IMR-90 (cell line): ENCODE data around the gene OGFR. TPM values are rescaled to one million over a fixed set of nuclear protein-coding genes. Genes with fewer than 3 reads are reported as not detected.

Source experiments
- ATAC-seq: fragments of 200-7000 bp; cut with Tn5 transposase; 2 replicates; pipeline ENCODE4 v1.9.1; 2020; ENCODE audit warnings: low read depth, mild to moderate bottlenecking, moderate library complexity
- BruUV-seq: library from RNA; stranded (reverse); fragments of 400-500 nt; replicated peaks from 2 replicates; lab custom pipeline; 2021; lab: Mats Ljungman, UMichigan
- CTCF ChIA-PET: fragments of 300-600 bp; formaldehyde crosslinking; extraction: SDS; loops from one replicate; lab custom pipeline; 2021; ENCODE audit warnings: antibody characterized with exemption; lab: Yijun Ruan, JAX
- POLR2A ChIA-PET: fragments of 300-600 bp; sonication (Branson Sonifier 250); formaldehyde crosslinking; loops from one replicate; lab custom pipeline; 2022; ENCODE audit warnings: antibody characterized with exemption; ENCODE audit not compliant: unreplicated experiment; lab: Charles Lee
- DNase-seq: peaks from one replicate; pipeline ENCODE4 v3.0.0; 2013
- H2AFZ ChIP-seq: replicated peaks from 2 replicates; pipeline ENCODE3; 2013; ENCODE audit warnings: low read length, mild to moderate bottlenecking; ENCODE audit not compliant: poor library complexity
- H2AK5ac ChIP-seq: 2 replicates; pipeline ENCODE4 v1.6.1; 2013; ENCODE audit warnings: low read depth, low read length, inconsistent platforms
- H2AK9ac ChIP-seq: replicated peaks from 2 replicates; pipeline ENCODE3; 2013; ENCODE audit warnings: mild to moderate bottlenecking, low read depth, low read length, moderate library complexity; ENCODE audit not compliant: poor library complexity
- H2BK120ac ChIP-seq: 2 replicates; pipeline ENCODE4 v1.6.1; 2013; ENCODE audit warnings: low read depth, low read length, inconsistent platforms
- H2BK15ac ChIP-seq: 3 replicates; pipeline ENCODE4 v1.6.1; 2013; ENCODE audit warnings: low read depth, low read length, inconsistent platforms
- H2BK20ac ChIP-seq: 2 replicates; pipeline ENCODE4 v1.6.1; 2013; ENCODE audit warnings: low read depth, mild to moderate bottlenecking, inconsistent platforms, low read length, moderate library complexity
- H2BK5ac ChIP-seq: 2 replicates; pipeline ENCODE4 v1.6.1; 2013; ENCODE audit warnings: mild to moderate bottlenecking, low read depth, low read length, inconsistent platforms; ENCODE audit not compliant: poor library complexity, severe bottlenecking
- H3K14ac ChIP-seq: replicated peaks from 2 replicates; pipeline ENCODE4 v1.6.1; 2013; ENCODE audit warnings: low read depth, low read length, inconsistent platforms
- H3K18ac ChIP-seq: 2 replicates; pipeline ENCODE4 v1.6.1; 2013; ENCODE audit warnings: low read depth, low read length, control low read depth
- H3K23ac ChIP-seq: 2 replicates; pipeline ENCODE4 v1.6.1; 2013; ENCODE audit warnings: low read depth, low read length, inconsistent platforms
- H3K27ac ChIP-seq: 2 replicates; pipeline ENCODE4 v1.5.1; 2013; ENCODE audit warnings: mild to moderate bottlenecking, control low read depth, low read length; ENCODE audit not compliant: insufficient read depth
- H3K27me3 ChIP-seq: 2 replicates; pipeline ENCODE4 v1.6.1; 2013; ENCODE audit warnings: low read length; ENCODE audit not compliant: control insufficient read depth, insufficient read depth
- H3K36me3 ChIP-seq: 2 replicates; pipeline ENCODE4 v1.6.1; 2013; ENCODE audit warnings: low read length, mixed read lengths; ENCODE audit not compliant: control insufficient read depth, insufficient read depth
- H3K4ac ChIP-seq: 2 replicates; pipeline ENCODE4 v1.6.1; 2013; ENCODE audit warnings: low read depth, low read length, inconsistent platforms
- H3K4me1 ChIP-seq: 2 replicates; pipeline ENCODE4 v1.6.1; 2013; ENCODE audit warnings: low read length, mixed read lengths; ENCODE audit not compliant: control insufficient read depth, insufficient read depth
- H3K4me2 ChIP-seq: 2 replicates; pipeline ENCODE4 v1.6.1; 2013; ENCODE audit warnings: low read depth, mild to moderate bottlenecking, control low read depth, low read length, moderate library complexity
- H3K4me3 ChIP-seq: 2 replicates; pipeline ENCODE4 v1.5.1; 2013; ENCODE audit warnings: low read depth, mild to moderate bottlenecking, control low read depth, low read length, moderate library complexity; ENCODE audit not compliant: insufficient read depth
- H3K56ac ChIP-seq: 2 replicates; pipeline ENCODE4 v1.6.1; 2013; ENCODE audit warnings: low read length, inconsistent platforms; ENCODE audit not compliant: insufficient read depth; ENCODE audit errors: extremely low read depth
- H3K79me1 ChIP-seq, 2 experiments: 2 replicates each; pipeline ENCODE4 v1.6.1; 2013; ENCODE audit warnings: low read length in 2 of 2, inconsistent platforms in 1 of 2, low read depth in 1 of 2
- H3K9ac ChIP-seq: 2 replicates; pipeline ENCODE4 v1.6.1; 2013; ENCODE audit warnings: low read depth, low read length, control low read depth
- H3K9me1 ChIP-seq: 2 replicates; pipeline ENCODE4 v1.6.1; 2013; ENCODE audit warnings: low read length, inconsistent platforms; ENCODE audit not compliant: insufficient read depth
- H3K9me3 ChIP-seq: 2 replicates; pipeline ENCODE4 v1.6.1; 2013; ENCODE audit warnings: low read length; ENCODE audit not compliant: control insufficient read depth, insufficient read depth
- H4K20me1 ChIP-seq: 2 replicates; pipeline ENCODE4 v1.6.1; 2013; ENCODE audit warnings: low read length, inconsistent platforms; ENCODE audit not compliant: insufficient read depth
- H4K5ac ChIP-seq: 2 replicates; pipeline ENCODE4 v1.6.1; 2013; ENCODE audit warnings: mild to moderate bottlenecking, low read depth, low read length, control low read depth
- H4K8ac ChIP-seq, 2 experiments: 2 replicates each; pipeline ENCODE4 v1.6.1; 2013; ENCODE audit warnings: low read depth in 2 of 2, low read length in 2 of 2, control low read depth in 1 of 2, inconsistent platforms in 1 of 2
- H4K91ac ChIP-seq: 2 replicates; pipeline ENCODE4 v1.6.1; 2013; ENCODE audit warnings: low read depth, low read length, inconsistent platforms; ENCODE audit not compliant: insufficient read depth
- BHLHE40 ChIP-seq: fragments of 150-350 bp; IDR thresholded peaks from 2 replicates; pipeline ENCODE4 v1.6.1; 2016; ENCODE audit warnings: mild to moderate bottlenecking, low read depth, low read length
- CEBPB ChIP-seq: IDR thresholded peaks from 2 replicates; pipeline ENCODE4 v1.6.1; 2012; ENCODE audit warnings: low read depth, low read length, improper control_type of control experiment
- CHD1 ChIP-seq: IDR thresholded peaks from 2 replicates; pipeline ENCODE4 v1.6.1; 2012; ENCODE audit warnings: low read depth, low read length, improper control_type of control experiment
- FOS ChIP-seq: fragments of 150-350 bp; IDR thresholded peaks from 2 replicates; pipeline ENCODE4 v1.6.1; 2016; ENCODE audit warnings: low read depth, low read length
- MAFK ChIP-seq: IDR thresholded peaks from 2 replicates; pipeline ENCODE4 v1.6.1; 2012; ENCODE audit warnings: low read depth, low read length, improper control_type of control experiment
- MAZ ChIP-seq: IDR thresholded peaks from 2 replicates; pipeline ENCODE4 v1.6.1; 2012; ENCODE audit warnings: low read depth, mild to moderate bottlenecking, low read length, improper control_type of control experiment, moderate library complexity, borderline replicate concordance
- MXI1 ChIP-seq: IDR thresholded peaks from 2 replicates; pipeline ENCODE4 v1.6.1; 2012; ENCODE audit warnings: low read depth, mild to moderate bottlenecking, low read length, moderate library complexity, borderline replicate concordance
- NFE2L2 ChIP-seq: fragments of 150-350 bp; IDR thresholded peaks from 2 replicates; pipeline ENCODE4 v1.6.1; 2016; ENCODE audit warnings: low read depth, mild to moderate bottlenecking, low read length
- POLR2A ChIP-seq: IDR thresholded peaks from 2 replicates; pipeline ENCODE4 v1.6.1; 2012; ENCODE audit warnings: mild to moderate bottlenecking, low read depth, low read length
- RAD21 ChIP-seq: IDR thresholded peaks from 2 replicates; pipeline ENCODE4 v1.6.1; 2012; ENCODE audit warnings: low read length, improper control_type of control experiment
- RCOR1 ChIP-seq: IDR thresholded peaks from 2 replicates; pipeline ENCODE4 v1.6.1; 2012; ENCODE audit warnings: mild to moderate bottlenecking, low read length, improper control_type of control experiment; ENCODE audit not compliant: insufficient replicate concordance
- RFX5 ChIP-seq: IDR thresholded peaks from 2 replicates; pipeline ENCODE4 v1.8.0; 2012; ENCODE audit warnings: low read depth, mild to moderate bottlenecking, low read length, moderate library complexity
- SMC3 ChIP-seq: fragments of 150-350 bp; IDR thresholded peaks from 2 replicates; pipeline ENCODE4 v1.6.1; 2016; ENCODE audit warnings: low read depth, mild to moderate bottlenecking, antibody characterized with exemption, low read length, moderate library complexity
- whole genome bisulfite sequencing, 2 experiments: methylation state at CpG; one replicate each; pipeline versions ENCODE4 v1.1.5 to v1.1.7; 2013; ENCODE audit warnings: missing lambda C conversion rate in 2 of 2; ENCODE audit not compliant: insufficient read length in 1 of 2; ENCODE audit errors: extremely low coverage in 2 of 2; 5-methylcytosine and 5-hydroxymethylcytosine counted together
- dilution Hi-C: fragments of 300-500 bp; cut with HindIII; formaldehyde crosslinking; loops from one replicate; pipeline ENCODE4 v1.14.3; 2018; ENCODE audit warnings: low sequenced_read_pairs; ENCODE audit not compliant: unreplicated experiment
- in situ Hi-C: fragments of 300-500 bp; cut with MboI; formaldehyde crosslinking; loops from 3 replicates; pipeline ENCODE4 v1.14.3; 2019; ENCODE audit warnings: low sequenced_read_pairs, inconsistent platforms, mixed read lengths
- intact Hi-C: fragments of 100-400 bp; cut with micrococcal nuclease; formaldehyde crosslinking; loops from 2 replicates; pipeline ENCODE4 v1.10.0; 2022
- polyA plus RNA-seq, 3 experiments: library from polyadenylated mRNA; depleted of rRNA; stranded (reverse); fragments of >200 nt; gene quantifications; 2 replicates each; pipeline ENCODE4 v1.2.3, GENCODE V29; 2012; ENCODE audit warnings: low replicate concordance in 1 of 3
- total RNA-seq: library from RNA; depleted of rRNA; stranded (reverse); fragments of >200 nt; gene quantifications from 2 replicates; pipeline ENCODE4 v1.2.3, GENCODE V29; 2012
- TF ChIP-seq, protein P1 (sequence below): fragments of 150-350 bp; IDR thresholded peaks from 2 replicates; pipeline ENCODE4 v1.6.1; 2016; ENCODE audit warnings: low read depth, mild to moderate bottlenecking, low read length, moderate library complexity, borderline replicate concordance
- TF ChIP-seq, protein P2 (sequence below): conservative IDR thresholded peaks from 2 replicates; pipeline ENCODE4 v1.5.1; 2012; ENCODE audit warnings: mild to moderate bottlenecking, low read depth, low read length, improper control_type of control experiment
- TF ChIP-seq, protein P3 (sequence below): fragments of 150-350 bp; IDR thresholded peaks from 2 replicates; pipeline ENCODE4 v1.6.1; 2017; ENCODE audit warnings: mild to moderate bottlenecking, antibody characterized with exemption, low read length, low read depth

The OGFR gene
- total and polyA plus RNA-seq, 2 of the 4 experiments (the other 2 are of a cell fraction), result 22.4 to 30.1 TPM

DNA sequence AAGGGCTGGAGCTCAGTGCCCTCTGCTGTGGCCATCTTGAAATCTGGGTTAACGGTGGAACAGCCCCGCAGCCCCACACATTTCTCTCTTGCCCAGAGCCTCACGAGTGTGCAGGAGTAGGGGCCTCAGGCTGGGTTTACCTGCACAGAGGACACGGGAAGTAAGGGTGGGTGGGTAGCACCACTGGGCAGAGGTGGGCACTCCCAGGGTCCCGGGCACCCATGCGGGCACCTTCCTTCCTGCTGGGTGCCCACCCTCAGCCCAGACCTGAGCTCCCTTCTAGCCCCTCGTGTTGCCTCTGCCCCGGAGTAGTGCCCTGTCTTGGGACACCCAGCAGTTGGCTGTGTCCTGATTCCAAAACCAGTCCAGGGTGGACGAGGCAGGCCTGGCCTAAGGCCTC is 23.4 kb downstream of the OGFR start:
- Histone ChIP-seq H3K27me3 (no peaks in the 10 kb centered on the region), H3K4ac (no peak overlapping the region), H2BK20ac (no peak overlapping the region), H3K36me3 (no peaks in the 10 kb centered on the region), H2AK5ac (no peak overlapping the region), H3K9ac (no peak overlapping the region), H2BK120ac (no peak overlapping the region), H2BK15ac (no peak overlapping the region), H2AFZ (peak overlapping the region; percentile 58), H3K23ac (no peak overlapping the region), H3K9me1 (no peaks in the 10 kb centered on the region; the same call in 1 of the 2 replicates), H3K27ac (no peak overlapping the region), H4K8ac (no peak overlapping the region), H3K4me1 (peaks cover 3% of the 10 kb centered on the region; the same call in 1 of the 2 replicates), H3K18ac (no peak overlapping the region), H3K79me1 (no peaks in the 10 kb centered on the region), H2AK9ac (no peak overlapping the region), H4K5ac (no peak overlapping the region), H3K4me2 (no peak overlapping the region), H3K4me3 (no peak overlapping the region), H3K14ac (no peak overlapping the region), H4K20me1 (no peaks in the 10 kb centered on the region), H3K56ac (no peak overlapping the region), H2BK5ac (no peak overlapping the region), H3K9me3 (no peaks in the 10 kb centered on the region), H4K91ac (no peak overlapping the region)
- in situ Hi-C loops (no loop called here), intact Hi-C loops (no loop called here), dilution Hi-C loops (no loop called here)
- ATAC-seq (no peak), DNase-seq (no peak)
- WGBS, 2 experiments, result 84% methylated on average over 3 of the region's 9 CpGs; no CpG with 5 or more reads in 1 of the 2 experiments
- TF ChIP-seq FOS (no peak), MAZ (no peak), SMC3 (no peak), BHLHE40 (no peak), MXI1 (no peak), MAFK (no peak), POLR2A (no peak), RAD21 (no peak), CHD1 (no peak), NFE2L2 (no peak), CEBPB (no peak), RCOR1 (no peak), RFX5 (no peak)
- TF ChIP-seq, protein P1, sequence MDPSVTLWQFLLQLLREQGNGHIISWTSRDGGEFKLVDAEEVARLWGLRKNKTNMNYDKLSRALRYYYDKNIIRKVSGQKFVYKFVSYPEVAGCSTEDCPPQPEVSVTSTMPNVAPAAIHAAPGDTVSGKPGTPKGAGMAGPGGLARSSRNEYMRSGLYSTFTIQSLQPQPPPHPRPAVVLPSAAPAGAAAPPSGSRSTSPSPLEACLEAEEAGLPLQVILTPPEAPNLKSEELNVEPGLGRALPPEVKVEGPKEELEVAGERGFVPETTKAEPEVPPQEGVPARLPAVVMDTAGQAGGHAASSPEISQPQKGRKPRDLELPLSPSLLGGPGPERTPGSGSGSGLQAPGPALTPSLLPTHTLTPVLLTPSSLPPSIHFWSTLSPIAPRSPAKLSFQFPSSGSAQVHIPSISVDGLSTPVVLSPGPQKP, result no peak
- TF ChIP-seq, protein P2, sequence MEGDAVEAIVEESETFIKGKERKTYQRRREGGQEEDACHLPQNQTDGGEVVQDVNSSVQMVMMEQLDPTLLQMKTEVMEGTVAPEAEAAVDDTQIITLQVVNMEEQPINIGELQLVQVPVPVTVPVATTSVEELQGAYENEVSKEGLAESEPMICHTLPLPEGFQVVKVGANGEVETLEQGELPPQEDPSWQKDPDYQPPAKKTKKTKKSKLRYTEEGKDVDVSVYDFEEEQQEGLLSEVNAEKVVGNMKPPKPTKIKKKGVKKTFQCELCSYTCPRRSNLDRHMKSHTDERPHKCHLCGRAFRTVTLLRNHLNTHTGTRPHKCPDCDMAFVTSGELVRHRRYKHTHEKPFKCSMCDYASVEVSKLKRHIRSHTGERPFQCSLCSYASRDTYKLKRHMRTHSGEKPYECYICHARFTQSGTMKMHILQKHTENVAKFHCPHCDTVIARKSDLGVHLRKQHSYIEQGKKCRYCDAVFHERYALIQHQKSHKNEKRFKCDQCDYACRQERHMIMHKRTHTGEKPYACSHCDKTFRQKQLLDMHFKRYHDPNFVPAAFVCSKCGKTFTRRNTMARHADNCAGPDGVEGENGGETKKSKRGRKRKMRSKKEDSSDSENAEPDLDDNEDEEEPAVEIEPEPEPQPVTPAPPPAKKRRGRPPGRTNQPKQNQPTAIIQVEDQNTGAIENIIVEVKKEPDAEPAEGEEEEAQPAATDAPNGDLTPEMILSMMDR, result no peak
- TF ChIP-seq, protein P3, sequence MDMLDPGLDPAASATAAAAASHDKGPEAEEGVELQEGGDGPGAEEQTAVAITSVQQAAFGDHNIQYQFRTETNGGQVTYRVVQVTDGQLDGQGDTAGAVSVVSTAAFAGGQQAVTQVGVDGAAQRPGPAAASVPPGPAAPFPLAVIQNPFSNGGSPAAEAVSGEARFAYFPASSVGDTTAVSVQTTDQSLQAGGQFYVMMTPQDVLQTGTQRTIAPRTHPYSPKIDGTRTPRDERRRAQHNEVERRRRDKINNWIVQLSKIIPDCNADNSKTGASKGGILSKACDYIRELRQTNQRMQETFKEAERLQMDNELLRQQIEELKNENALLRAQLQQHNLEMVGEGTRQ, result no peak
- no TSS peak for BruUV-seq
- ChIA-PET CTCF (no interaction called here), POLR2A (no interaction called here)
